Measurements from ENCODE around the gene TAMALIN.

- TF ChIP-seq CTCF (IDR thresholded peaks at IDR 0.05) (no peak), POLR2A (IDR thresholded peaks at IDR 0.05) (no peak)
Observed at GRCh38 chr12:51994539-51994820, 12.3 kb upstream of the TAMALIN start.

All from prostate gland (tissue), 2 donors.